NCI-H187 treated with DMSO at 0.1 percent for 48 hours (cell line): ENCODE measurements around the gene SMPD3.
"Not testable (repeated sequence)": the region's sequence is repeated elsewhere in the genome, so short reads cannot be mapped to it uniquely, and the experiment has no call there.

Experiments used
- DNase-seq: peaks from one replicate; lab custom pipeline; 2025; lab: John Stamatoyannopoulos, UW

The SMPD3 gene

DNA sequence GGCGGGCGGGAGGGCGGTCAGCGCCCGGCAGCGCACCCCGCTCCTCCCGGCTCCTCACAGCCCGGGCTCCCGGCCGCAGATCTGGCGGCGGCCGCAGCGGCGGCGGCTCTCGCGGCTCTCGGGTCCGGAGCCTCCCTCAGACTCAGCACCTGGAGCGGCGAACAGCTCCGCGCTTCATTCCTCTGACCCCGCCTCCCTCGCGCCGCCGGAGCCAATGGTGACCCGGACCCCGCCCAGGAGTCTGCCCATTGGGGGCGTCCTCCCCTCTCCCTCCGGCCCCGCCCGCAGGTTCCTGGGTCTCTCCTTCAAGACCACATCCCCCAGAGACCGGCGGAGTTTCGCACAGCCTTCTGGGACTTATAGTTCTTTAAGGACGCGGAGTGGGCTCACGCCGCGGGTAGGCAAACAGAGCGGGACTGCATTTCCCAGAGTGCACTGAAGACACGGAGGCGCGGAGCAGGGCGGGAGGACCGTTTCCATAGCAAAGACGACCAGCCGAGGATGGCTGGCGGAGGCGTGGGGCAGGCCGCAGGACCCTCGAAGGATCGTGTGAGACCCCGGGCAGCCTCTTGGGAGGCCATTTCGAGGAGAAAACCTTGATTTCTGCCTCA, at the start of gene SMPD3:
Gene SMPD3, minus strand, starts transcription at position 149 of the 611 bp plus-strand sequence. CDS start 76,327 bp downstream, outside the sequence.
- DNase-seq: peak; percentile 91

DNA sequence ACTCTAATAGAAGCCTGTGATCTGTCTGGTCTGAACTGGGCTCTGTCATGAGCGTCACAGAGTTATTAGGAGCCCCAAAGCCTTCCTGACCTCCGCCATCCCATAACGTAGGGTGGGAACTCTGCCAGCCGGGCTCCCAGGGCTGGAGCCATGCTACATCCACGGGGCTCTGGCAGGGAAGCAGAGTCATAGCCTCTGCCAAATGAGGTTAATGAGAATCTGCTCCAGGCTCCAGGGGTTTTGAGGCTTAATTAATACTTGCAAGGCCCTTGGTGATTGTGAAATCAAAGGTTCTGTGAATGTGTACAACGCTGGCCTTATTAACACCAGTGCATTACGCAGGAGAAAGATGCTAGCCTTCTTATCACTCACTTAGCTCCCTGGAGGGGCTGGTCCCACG, 48.4 kb upstream of the SMPD3 start:
- DNase-seq: no peak

GRCh38 chr16:68494261-68494660, 46.0 kb upstream of the SMPD3 start:
- DNase-seq: not testable (repeated sequence)

DNA sequence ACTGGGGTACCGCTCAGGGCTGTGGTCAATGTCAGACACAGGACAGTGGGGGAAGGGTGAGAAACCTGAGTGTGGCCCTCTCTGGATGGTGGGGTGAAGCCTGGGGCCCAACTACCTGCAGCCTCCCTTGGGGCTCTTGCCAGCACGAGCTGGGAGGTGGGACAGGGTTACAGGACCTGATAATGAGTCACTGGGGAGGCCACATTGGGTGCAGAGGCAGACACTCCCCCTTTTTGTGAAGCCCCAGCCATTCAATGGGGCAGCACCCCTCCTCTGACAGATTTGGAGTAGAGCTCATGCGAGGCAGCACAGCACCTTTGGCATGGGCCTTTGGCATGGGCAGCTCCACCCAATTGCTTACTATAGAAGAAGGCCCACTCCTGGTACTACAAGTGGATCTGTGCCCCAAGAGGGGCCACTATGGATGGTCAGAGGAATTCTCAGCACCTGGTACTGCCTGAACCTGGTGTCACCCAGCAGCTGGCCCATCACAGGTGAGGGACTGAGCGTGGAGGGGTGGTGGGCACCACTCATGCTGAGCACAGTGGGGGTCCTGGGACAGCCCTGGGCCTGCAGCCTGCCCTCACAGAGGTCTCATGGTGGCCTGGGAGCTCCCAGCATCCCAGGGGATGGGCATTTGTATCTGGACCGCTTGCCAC, 45.2 kb upstream of the SMPD3 start:
- no peak for DNase-seq

GRCh38 chr16:68492543-68493411, 44.5 kb upstream of the SMPD3 start:
- no peak for DNase-seq

DNA sequence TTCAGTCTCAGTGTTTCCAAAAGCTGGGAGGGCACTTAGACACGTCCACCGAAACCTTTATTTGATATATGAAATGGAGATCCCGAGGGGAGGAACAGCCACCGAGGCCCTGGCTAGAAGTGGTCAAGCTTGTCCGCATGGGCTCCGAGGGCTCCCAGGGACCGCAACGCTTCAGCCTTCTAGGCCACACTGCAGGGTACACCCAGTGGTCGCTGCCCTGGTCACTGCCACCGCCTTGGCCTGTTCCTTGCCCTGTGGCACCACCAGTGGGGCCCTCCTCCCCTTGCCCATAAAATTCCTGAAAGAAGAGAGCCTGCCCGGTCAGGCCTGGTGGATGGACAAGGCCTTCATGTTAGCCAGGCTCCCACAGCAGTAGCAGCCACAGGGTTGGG, 43.8 kb upstream of the SMPD3 start:
- DNase-seq: no peak

- no peak for DNase-seq
Measured at GRCh38 chr16:68491576-68491950, 43.3 kb upstream of the SMPD3 start.

DNA sequence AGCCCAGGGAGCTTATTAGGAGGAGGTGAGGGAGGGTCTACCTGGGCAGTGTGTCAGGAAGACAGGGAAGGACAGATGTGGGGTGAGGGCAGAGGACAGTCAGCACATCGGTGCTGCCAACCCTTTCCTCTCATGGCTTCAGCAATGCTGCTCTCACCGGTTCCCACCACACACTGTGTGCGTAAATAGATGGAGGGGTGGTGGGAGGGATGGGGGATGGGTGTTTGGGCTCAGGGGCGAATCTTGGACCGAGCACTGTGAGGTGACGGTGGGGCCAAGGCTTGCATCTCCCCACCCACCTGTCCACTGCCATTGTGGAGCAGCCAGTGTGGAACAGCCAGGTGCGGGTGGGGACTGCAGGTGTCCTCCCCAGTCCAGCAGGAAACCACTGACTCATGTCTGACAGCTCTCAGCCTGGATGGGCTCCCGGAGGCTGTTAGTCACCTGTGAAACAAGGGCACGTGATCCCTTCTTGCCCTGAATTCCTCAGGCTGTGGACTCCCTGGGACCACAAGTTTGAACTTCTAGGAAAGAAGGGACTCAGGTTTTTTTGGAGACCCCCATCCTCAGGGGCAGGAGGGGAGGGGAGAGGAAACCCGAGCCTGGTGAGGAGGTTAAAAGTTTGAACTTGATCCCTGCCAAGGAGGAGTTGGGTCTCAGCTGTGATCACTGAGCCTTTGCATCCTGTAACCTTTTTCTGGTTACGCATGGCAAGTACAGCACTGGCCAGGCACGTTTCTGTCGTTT, 42.7 kb upstream of the SMPD3 start:
- no peak for DNase-seq

DNA sequence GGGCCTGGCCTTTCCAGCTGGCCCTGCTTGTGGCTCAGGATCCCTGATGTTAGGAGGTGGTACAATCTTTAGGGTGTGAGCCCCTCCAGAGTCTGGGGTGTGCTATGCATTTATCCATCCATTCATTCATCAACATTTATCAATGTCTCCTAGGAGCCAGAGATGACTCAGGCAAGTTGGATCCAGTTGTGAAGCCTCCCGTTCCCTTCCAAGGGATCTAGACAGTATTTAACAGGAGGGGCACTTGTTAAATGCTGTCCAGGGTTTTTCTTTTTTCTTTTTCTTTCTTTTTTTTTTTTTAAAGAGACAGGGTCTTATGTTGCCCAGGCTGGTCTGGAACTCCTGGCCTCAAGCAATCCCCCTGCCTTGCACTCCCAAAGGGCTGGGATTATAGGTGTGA, 42.0 kb upstream of the SMPD3 start:
- DNase-seq: no peak

GRCh38 chr16:68488554-68488953, 40.2 kb upstream of the SMPD3 start:
- DNase-seq: no peak

GRCh38 chr16:68487669-68488068, 39.4 kb upstream of the SMPD3 start:
- DNase-seq: no peak

GRCh38 chr16:68487203-68487514, 38.9 kb upstream of the SMPD3 start:
- DNase-seq: peak; percentile 30

- no peak for DNase-seq
Measured at GRCh38 chr16:68486502-68487202, 38.3 kb upstream of the SMPD3 start.

- no peak for DNase-seq
Measured at GRCh38 chr16:68481636-68482035, 33.3 kb upstream of the SMPD3 start.

DNA sequence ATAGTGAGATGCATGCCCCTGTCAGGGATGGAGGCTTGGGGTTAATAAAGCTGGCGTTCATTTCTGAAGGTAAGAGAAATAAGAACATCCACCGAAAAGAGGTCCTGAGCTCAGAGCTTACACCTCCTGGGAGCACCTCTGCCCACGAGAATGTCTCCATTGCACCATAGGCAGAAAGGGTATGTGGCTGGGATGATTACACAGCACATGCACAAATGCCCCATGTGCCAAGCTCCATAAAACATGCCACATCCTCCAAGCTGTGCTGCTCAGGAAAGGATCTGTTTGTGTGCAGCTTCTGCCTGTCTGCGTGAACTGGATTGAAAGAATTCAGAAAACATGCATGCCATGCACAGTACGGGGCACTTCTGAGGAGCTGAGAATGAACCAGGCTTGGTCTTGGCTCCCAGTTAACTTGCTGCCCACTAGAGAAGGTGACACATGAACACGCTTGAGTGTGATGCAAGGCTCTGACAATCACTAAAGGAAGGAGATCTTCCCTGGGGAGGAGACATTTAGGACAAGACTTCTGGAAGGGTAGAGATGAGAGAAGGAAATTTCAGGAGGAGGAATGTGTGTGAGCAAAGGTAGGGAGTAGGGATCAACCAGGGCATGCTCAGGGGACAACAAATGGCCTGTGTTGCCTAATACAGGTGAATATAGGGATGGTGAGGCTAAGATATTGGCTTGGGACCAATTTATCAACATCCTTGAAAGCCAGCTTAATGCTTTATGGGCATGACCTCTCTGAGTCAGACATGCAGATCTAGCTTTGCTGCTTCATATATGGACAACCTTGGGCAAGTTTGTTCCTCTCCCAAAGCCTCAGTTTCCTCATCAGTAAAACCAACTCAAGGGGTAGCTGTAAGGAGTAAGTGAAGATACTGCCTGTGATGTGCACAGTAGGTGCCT, 32.0 kb upstream of the SMPD3 start:
- no peak for DNase-seq

DNA sequence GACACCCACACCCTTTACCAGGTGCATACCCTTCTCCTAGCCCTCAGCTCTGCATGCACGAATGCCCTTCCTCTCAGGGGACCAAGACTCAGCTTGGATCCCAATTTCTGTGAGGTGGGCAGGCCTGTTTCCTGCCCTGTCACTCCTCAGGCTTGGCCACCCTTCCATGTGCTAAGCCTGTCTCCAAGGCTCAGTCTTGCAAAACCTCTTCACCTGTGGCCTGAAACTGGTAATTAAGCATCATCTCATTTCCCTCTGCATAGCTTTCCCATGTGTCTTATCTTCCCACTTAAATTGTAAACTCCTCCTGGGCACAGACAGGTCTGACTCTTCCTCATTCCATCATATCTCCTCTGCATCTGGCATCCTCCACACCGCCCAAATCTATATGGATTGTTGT, 31.0 kb upstream of the SMPD3 start:
- no peak for DNase-seq

DNA sequence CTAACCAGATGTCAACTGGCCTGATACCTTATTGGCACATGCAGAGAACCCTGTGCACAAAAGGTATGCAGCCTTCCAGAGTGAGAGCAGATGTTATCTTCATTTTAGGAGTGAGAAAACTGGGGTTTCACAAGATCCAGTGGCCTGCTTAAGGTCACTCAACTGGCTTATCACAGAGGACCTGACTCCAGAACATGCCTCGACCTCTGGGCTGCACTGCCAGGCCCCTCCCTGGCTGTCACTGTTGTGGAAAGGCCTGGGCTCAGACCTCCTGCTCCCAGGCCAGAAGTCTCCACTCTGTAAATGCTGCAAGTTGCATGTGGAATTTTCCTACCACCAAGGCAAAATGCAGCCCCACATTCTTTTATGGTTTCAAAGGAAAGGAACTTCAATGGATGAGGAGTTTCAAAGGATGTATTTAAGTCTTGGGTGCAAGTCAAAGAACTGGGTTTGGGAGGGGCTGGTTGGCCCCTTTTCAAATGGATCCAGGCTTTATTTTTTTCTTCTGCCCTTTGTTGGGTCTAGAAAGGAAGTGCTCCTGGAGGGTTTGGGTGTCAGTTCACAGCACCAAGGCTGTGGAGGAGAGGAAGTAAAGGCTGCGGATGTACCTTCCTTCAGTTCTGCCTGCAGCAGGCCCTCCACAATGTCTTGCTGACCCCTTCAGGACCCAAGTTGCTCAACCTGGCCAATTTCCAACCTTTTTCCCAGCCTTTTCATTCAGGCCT, 30.4 kb upstream of the SMPD3 start:
- no peak for DNase-seq

- DNase-seq: no peak
Measured at GRCh38 chr16:68475071-68475470, 26.8 kb upstream of the SMPD3 start.

DNA sequence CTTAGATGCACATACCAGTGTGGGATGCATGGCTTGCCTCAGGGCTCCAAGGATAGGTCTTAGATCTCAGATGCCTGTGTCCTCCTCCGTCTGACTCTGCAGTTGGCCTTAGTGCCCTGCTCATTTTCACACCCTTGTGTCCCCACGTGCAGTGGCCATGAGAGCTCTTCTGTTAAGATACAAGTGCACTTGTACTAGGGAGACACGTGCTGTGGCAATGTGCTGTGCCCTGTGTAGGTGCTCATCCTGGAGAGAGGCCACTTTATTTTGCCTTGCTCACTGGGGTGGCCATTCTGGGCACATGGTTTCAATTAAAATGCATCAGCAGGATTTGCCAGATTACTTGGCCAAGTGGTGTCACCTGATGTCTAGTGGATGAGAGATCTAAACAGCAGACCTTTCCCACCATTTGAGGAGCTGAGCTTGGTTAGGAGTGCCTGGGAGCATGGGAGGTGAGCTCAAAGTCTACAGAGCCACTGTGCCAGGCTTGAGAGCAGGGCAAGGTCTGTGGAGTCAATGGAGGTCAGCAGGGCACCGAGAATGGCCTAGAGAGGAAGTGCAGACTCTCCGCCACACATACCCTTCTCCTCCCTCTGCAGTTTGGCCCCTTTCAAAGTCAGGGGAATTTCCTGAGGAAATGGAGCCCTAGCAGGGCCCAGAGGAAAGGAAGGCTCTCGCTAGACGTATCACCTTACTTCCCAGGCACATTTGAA, 25.2 kb upstream of the SMPD3 start:
- DNase-seq: no peak

GRCh38 chr16:68472581-68472980, 24.3 kb upstream of the SMPD3 start:
- DNase-seq: no peak
